Astrocyte of the hippocampus (primary cell): Measurements from ENCODE around the gene UBXN6.

Source experiments
- DNase-seq: peaks from one replicate; pipeline ENCODE4 v3.0.0; 2011; ENCODE audit warnings: low read depth, low spot score

The UBXN6 gene

DNA sequence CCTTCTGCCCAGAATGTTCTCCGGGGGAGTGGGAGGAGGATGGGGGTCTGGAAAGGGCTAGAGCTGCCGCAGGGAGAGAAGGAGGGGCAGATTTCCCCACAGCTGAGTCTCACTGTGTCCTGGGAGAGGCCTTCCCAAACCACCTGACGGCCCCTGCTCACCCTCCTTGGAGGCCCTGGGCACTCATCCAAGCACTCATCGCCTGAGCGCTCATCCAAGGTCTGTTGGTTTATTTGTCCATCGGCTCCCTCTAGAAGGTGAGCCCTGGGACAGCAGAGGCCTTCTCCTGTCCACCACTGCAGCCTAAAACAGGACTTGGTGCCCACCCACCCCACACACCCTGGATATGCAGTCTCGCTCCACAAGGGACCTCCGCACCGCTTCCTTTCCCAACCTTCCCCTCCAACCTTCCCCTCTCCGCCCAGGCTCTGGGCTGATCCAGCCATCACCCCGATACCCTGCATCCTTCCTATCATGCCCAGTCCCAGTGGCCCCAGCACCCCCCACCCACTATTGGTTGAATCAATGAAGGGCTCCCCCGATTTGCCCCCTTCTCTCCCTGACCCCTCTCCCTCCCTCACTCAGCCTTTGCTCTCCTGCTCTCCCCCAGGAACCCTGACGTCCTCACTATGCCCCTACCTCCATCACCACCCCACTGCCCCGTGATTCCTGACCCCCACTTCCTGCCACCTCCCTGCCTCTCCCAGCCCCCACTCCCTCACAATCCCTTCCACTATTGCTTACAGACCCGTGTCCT, 1.7 kb downstream of the UBXN6 start:
- DNase-seq = peak; percentile 79

DNA sequence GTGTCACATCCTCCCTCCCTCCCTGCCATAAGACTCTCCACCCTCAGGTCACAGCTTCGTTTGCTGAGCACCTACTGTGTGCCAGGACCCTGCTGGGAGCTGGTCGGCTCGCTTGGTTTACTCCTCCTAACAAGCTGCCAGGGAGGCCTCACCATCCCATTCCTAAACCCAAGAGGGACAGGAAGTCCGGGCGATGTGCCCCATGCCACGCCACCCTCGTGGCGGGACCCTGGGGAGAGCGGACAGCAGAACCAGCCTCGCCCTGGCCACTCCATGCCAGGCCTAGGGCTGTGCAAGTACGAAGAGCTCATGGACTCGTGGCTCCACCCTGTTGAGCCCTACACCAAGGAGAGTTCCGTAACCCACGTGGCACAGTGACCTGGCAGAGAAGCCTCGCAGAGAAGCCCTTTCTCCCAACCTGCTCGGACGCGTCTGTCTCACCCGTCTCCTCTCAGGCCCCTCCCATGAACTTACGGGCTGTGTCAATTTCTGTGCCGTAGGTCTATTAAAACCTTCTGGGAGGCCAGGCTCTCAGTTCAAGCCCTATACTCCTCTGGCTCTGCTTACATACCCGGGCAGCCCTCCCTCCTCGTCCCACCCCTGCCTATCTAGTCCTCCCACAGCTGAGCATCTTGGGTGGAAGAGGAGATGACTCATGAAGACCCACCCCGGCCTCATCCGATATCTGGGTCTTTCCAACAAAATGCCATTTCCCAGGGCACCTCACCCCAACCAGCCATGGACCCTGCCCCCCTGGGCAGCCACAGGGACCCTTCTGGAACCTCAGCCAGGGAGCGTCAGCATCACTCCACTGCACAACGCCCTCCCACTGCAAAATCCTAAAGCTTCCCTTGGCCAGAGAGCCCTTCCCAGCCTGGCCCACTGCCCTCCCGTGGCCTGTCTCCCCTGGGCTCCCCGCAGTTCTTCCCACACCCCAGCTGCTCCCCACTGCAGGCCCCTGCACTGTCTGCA, 2.6 kb downstream of the UBXN6 start:
- no peak for DNase-seq

DNA sequence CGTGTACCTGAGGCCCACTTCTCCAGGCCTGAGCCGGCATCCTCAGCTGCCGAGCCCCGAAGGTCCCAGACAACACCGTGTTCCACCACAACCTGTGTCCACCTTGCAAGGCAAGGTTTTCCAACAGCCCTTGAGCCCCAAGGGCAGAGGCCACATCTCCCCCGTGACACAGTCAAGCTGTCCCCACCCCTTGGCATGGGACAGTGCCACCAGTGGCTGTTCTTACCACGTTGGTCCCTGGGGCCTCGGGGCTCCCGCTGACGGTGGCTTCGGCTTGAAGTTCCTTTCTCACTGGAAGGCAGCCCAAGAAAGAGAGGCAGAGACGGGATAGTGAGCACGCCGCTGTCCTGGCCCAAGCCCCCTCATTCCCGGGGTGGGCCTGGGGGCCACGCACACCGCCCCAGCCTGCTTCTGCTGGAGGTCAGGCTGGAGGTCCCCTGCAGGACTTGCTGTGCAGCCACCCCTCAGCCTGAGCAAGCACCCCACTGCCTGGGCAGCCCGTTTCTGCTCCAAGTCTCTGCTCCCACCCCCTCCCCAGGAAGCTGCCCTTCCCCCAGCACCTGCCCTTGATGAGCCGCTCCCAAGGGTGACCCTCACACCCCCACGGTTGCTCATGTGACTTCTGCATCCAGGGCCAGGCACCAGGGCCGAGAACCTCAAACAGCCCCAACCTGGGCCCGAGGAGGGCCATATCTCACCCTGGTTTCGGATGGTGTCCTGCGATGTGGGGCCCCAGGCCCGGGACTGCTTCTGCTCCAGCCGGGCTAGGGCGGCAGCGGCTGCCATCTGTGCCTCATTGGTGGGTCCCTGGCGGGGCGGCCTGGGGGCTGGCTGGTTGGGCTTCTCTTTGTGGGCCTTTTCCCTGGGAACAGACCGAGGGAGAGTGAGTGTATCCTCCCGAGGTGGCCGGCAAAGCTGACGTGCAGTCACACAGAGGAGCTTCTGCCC, 4.1 kb downstream of the UBXN6 start:
- no peak for DNase-seq

DNA sequence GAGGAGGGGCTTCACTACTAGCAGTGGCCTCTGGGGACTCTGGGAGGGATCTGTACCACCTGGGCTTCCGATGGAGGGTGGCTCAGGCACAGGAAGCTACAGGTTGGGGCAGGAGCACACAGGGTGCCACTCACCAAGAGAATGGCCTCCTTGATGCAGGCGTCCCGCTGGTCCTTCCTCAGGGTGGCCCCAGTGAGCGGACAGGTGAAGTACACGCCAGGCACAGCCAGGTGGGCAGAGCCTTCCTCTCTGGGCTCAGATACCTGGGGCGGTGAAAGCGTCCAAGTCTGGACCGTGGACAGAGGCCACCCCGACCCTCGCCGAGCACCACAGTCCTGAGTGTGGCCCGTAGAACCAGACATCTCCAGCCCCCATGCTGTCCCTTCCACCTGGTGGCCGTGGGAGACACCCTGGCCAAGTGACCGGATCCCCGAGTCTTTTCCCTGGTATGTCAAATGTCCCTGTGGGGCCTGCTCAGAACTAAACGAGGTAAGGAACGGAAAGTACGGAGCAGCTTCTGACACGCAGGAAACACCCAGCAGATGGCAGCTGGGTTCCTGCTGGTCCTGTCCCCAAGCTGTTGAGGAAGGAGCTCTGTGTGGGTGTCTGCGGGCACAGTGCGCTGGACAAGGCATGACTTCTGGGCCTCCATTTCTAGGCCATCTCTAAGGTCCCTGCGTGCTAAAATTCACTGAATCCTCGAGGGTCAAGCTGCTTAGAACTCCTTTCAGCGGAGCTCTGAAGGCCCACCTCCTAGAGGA, 5.2 kb downstream of the UBXN6 start:
- no peak for DNase-seq

DNA sequence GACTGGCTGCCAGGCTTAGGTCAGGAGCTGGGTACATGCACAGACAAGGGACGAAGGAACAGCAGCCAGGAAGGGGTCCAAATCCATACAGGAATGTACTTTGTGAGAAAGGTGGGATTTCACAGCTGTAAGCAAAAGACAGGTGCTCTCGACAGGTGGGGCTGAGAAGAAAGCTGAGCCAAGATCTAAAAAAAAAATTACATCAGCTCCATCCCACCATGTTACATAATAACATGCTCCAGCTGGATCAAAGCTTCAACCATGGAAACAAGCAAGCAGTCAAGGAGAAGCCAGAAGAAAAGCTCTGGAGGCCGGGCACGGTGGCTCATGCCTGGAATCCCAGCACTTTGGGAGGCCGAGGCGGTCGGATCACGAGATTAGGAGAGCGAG, 8.0 kb downstream of the UBXN6 start:
- no peak for DNase-seq

DNA sequence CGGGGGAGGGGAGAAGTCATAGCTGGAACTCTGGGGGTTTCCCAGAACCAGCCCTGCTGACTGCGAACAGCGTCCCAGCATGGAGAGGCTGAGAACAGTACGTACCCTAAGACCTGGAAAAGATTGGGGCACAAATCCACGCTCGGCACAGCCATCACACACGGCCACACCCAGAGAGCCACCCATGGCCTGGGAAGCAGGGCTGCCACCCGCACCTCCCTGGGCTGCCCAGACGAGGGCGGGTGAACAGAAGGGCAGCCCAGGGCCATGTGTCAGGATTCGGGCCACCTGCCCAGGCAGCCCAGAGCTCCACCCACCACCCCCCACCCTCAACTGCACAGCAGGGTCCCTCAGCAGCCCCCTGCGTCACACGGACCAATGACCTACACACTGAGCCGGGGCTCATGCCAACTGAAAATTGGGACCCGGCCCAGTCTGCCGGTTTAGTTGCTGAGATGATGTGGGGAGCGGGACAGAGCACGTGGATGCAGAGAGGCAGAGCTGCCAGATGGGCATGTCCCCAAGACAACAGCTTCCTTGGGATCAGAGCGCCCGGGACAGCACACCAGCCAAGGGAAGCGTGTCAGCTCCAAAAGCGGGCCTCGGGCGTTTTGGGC, 8.5 kb downstream of the UBXN6 start:
- DNase-seq = peak; percentile 62

DNA sequence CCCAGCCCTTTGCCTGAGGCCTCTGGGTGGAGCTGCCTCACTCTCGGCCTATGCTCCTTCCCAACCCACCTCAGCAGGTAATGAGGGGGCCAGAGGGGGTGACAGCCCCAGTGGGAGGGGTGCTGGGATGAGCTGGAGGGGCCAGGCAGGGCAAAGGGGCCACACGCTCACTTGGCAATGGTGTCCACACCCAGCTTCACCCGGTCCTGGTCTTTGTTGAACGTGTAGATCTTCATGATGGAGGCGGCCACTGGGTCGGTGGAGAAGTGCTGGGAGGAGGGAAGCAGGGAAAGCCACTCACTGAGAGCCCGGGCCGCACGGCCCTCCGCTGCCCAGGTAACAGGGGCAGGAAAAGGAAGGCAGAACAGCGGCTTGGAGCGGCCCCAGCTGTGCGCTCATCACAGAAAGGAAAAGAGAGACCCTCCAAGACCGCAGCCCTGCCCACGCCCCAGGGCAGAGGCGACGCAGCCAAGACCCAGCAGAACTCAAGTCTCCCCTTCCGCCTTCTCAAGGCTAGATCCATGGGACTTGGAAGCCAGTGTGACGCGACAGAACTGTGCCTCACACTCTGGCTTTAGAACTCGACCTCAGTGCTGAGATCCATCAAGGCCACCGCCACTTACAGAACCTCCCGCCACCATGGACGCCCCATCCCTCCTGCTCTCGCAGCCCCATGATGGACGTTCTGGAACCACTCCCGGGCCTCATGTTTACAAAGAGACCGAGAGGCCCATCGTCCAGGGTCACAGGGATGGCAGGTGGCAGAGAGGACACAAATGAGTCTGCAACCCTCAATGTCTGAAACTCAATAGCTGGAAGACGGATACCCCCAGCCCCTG, 9.2 kb downstream of the UBXN6 start:
- DNase-seq = no peak

DNA sequence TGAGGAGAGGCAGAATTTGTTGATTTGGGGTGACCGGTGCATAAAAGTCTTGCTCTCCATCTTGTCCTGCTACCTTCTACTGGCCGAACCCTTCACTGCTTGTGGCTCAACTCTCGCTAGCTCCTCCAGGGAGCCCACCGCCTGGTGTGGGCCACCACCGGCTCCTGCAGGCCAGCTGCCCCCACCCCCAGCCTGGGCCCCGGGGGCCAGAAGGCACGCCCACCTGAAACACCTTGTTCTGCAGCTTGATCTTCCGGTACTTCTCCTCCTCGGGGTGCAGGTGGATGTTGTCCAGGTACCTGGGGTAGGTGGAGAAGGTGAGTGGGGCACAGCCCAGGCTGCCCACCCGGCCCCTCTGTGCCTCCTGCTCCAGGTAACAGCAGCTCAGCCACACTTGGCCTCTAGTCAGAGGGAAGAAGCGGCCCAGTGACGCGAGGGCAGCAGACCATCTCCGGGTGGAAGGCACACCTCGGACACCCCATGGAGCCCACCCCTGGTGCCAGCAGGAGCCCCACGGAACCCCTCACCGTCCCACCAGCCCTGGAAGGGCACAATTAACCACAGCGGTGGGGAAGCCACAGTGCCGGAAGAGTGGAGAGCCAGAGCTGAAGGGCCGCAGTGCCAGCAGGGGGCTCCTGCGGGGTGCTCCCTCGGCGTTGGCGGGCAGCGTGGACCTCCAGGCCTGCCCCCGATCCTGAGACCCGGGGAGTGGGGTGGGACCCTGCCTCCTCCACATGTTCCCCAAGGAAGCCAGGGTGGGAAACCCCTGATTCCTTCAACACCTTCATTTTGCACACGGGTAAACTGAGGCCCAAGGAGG, 10.1 kb downstream of the UBXN6 start:
- no peak for DNase-seq

DNA sequence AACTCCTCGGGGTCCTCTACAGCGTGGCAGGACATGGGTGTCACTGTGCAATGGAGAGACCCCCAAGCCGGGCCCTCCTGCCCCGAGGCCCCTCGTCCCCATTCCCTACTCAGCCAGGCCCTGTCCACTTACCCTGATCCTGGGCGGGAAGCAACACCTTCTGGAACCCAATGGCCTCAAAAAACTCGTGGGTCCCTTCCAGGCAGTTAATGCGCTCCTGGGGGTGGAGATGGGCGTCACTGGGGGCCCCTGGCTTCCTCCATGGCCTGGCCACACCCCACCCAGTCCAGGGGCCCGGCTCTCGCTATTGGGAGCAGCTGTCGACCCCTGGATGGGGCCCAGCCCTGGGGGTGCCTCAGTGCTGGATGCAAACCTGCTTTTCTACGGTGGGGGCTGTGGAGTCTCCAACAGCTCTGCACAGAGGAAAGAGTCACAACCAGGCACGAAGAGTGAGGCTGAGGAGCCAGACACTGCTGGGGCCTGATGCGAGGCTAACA, 10.8 kb downstream of the UBXN6 start:
- no peak for DNase-seq

DNA sequence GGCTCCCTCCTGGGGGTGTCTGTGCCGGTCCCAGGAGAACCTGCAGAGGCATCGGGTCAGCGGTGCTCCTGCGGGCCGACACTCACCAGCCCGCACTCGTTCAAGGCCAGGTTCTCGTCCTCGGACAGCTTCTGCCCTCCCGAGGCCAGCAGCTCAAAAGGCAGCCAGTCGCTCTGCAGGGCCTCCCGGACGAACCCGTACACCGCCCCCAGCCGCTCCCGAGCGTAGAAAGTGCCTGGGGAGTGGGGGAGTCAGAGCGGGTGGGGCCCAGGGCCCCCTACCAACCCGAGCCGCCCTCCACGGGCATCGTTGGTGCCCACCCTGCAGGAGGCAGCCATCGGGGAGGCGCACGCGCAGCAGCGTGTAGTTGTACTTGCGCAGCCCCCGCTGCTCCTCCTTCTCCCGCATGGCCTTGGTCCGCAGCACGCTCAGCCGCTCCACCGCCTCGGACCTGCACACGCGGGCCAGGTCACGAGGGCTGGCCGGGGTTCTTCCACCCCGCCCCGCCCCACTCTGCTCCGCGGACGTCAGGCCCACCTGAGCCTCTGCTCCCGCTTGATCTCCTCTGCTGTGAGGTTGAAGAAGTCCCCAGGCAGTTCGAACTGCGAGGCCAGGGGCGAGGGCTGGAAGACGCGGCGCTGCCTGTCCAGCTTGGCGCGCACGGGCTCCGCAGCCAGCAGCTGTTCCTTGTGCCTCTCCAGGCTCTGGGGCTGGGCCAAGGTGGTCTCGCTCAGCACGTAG, 11.5 kb downstream of the UBXN6 start:
- DNase-seq = no peak

DNA sequence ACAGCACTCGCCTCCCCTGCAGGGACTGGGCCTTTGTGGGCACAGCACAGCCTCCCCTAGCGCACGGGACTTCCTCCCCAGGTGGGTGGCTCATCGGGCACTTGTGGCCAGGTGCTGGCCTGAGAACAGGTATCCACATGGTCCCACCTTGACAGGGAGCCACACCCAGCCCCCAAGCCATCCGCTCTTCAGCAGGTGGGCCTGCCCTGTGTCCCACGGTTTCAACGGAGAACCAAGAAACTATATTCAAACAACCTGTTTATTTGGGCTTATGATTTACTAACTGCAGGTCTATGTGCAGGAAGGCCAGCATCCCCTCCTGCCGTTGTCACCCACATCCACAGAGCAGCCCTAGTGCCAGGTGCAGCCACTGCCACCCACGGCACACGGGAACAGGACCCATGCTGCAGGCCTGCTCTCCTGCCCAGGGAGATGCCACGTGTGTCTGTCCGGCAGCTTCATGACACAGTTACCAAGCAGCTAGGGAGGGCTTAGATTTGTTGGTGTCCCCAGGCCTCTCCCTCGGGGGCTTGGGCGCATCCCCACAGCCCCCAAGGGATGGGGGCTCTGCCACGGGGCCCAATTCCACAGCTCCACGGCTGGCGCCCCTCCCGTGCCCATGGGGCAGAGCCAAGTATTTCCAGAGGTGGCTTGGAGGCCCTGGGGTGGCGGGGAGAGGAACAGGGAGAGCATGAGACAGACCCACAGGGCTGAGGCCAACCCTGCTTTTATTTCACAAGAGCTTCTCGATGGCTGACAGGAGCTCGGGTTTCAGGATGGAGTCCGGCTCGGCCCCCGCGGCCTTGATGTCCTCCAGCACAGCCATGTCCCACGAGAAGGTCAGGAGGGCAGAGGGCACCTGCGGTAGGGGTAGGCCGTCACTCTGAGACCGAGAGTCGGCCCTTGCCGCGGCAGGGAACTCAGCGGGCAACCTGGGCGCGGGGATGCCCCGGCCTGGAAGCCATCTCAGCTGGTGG, 12.5 kb downstream of the UBXN6 start:
- DNase-seq = no peak

DNA sequence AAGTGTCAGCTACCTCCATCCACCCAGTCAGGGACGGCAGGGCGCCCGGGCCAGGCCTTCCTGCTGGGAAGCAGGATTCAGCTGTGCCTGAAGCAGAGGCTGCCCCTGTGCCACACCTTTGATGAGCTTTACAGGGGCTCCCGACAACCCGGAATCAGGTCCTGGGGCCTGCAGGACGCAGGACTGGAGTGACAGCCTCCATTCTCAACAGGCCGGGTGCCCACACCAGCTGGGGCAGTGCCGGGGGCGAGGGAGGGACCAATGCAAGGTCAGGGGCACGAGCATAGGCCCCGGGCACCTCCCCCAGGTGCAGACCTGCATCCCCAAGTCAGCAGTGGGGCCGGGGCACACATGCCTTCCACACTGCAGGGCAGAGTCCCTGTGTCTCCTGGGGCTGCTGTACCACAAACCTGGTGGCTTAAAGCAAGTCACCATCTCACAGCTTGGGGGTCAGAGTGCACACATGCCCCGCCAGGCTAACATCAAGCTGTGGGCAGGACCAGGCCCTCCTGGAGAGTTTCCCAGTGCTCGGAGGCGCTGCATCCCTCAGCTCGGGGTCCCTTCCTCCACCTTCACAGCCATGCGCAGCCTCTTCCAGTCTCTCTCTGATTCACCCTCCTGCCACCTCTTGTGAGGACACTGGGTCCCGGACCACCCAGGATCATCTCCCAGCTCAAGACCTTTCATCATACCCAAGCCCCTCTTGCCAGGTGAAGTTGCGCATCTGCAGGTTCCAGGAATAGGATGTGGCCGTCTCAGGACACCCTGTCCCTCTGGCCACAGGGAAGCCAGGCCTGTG, 13.4 kb downstream of the UBXN6 start:
- DNase-seq = no peak

DNA sequence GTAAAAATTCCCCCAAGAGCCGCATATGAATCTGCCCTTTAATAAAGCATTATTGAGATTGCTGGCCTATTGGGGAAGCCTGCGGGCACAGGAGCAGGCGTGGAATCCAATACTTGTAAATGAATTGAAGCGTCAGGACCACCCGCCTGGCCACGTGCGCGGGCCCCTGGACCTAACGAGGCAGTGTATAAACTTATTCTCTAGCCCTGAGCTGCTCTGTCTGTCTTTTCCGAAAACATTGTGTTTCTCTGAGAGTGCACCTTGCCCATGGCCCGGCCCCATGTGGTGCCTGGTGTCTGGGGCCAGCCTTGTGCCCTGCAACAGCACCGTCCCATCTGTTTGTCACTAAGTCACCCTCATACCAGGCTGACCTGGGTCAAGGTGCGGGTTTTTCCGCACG, 14.4 kb downstream of the UBXN6 start:
- DNase-seq = no peak

DNA sequence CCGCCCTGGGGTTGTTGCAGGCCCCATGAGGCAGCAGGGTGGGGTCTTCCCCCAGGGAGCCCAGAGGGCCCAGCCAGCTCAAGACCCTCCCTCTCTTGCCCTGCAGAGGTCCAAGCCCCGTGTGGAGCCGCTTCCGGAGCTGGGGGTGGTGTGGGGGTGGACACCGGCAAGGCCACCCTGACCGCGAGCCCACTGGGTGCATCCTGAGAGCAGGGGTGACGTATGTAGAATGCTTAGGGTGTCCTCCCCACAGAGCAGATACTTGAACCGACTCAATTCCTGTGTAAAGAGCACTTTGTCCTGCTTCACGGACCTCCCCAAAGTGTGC, 14.8 kb downstream of the UBXN6 start:
- DNase-seq = no peak

DNA sequence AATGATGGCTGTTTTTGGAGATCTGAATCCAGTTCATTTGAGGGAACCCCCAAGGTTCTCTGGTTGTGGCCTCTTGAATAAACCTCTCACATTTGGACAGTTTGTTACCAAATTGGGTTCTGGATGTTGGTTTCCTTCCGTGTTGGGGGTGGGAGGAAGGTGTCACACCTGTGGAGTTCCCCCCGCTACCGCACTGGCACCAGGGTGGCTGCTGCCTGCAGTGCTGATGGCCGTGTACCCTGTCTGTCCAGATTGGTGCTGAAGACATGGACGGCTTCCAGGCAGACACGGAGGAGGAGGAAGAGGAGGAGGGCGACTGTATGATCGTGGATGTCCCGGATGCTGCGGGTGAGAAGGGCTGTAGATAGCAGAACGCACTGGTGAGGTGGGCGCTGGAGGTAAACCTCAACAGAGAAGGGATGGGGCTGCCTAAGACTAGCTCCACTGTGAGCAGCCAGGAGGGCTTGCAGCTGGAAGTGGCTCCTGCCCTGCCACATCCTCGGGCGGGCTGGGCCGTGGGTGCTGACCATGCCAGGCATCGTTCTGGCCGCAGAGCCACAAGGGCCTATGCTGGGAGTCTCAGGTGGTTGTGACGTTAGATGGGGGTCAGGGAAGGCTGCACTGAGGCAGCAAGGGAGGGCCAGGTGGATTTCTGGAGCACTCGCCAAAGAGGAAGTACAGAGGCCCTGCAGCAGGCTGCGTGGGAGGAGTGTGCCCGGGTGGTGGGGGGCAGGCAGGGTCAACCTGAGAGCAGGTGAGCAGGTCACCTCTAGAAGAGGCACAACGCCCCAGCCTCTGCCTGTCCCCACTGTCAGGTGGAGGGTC, 15.4 kb downstream of the UBXN6 start:
- DNase-seq = no peak
